ENCODE measurements around the gene RNF183. TPM values are rescaled to one million over a fixed set of nuclear protein-coding genes. Genes with fewer than 3 reads are reported as not detected.

RNF183 gene
- total RNA-seq, 3 donors from 2014 or later = 0.98 to 3.5 TPM; not detected in 1

GRCh38 chr9:113317777-113318176 lies 14.6 kb upstream of the RNF183 start:
- DNase-seq (ENCODE audit: low spot score in 2 of 2) = no peak
- H3K36me3 ChIP-seq = no peaks in the 10 kb centered on the region
- no peak overlapping the region for H3K4me3 ChIP-seq
- H3K4me1 ChIP-seq = no peaks in the 10 kb centered on the region
- H3K27me3 ChIP-seq = no peaks in the 10 kb centered on the region
- no peak for TF ChIP-seq POLR2A (IDR thresholded peaks at IDR 0.05)
- peak in 1 of 3 donors; percentile 17 for TF ChIP-seq CTCF (IDR thresholded peaks at IDR 0.05)
- no peak overlapping the region for H3K27ac ChIP-seq
- no peaks in the 10 kb centered on the region for H3K9me3 ChIP-seq
- intact Hi-C loops (cut with DNase I; ENCODE audit: low total_unique reads) = no loop called here

GRCh38 chr9:113316030-113316429 lies 12.9 kb upstream of the RNF183 start:
- H3K27me3 ChIP-seq = no peaks in the 10 kb centered on the region
- no peaks in the 10 kb centered on the region for H3K9me3 ChIP-seq
- no peaks in the 10 kb centered on the region for H3K4me1 ChIP-seq
- DNase-seq (ENCODE audit: low spot score in 2 of 2) = no peak
- intact Hi-C loops (cut with DNase I; ENCODE audit: low total_unique reads) = no loop called here
- H3K4me3 ChIP-seq = no peak overlapping the region
- H3K27ac ChIP-seq = no peak overlapping the region
- TF ChIP-seq CTCF (IDR thresholded peaks at IDR 0.05) = no peak
- TF ChIP-seq POLR2A (IDR thresholded peaks at IDR 0.05) = no peak
- no peak for TF ChIP-seq POLR2AphosphoS5 (IDR thresholded peaks at IDR 0.05)
- no peaks in the 10 kb centered on the region for H3K36me3 ChIP-seq

GRCh38 chr9:113315231-113315630 lies 12.1 kb upstream of the RNF183 start:
- DNase-seq (ENCODE audit: low spot score in 2 of 2) = no peak
- TF ChIP-seq CTCF (IDR thresholded peaks at IDR 0.05) = no peak
- TF ChIP-seq POLR2A (IDR thresholded peaks at IDR 0.05) = no peak
- TF ChIP-seq POLR2AphosphoS5 (IDR thresholded peaks at IDR 0.05) = no peak
- H3K9me3 ChIP-seq = no peaks in the 10 kb centered on the region
- no peaks in the 10 kb centered on the region for H3K36me3 ChIP-seq
- H3K4me3 ChIP-seq = no peak overlapping the region
- H3K27ac ChIP-seq = no peak overlapping the region
- intact Hi-C loops (cut with DNase I; ENCODE audit: low total_unique reads) = no loop called here
- H3K27me3 ChIP-seq = no peaks in the 10 kb centered on the region
- no peaks in the 10 kb centered on the region for H3K4me1 ChIP-seq

GRCh38 chr9:113313261-113313660 lies 10.1 kb upstream of the RNF183 start:
- Histone ChIP-seq H3K36me3 (no peaks in the 10 kb centered on the region), H3K27ac (no peak overlapping the region), H3K4me3 (no peak overlapping the region), H3K4me1 (peaks cover 0 to 6% of the 10 kb centered on the region in 2 donors), H3K9me3 (no peaks in the 10 kb centered on the region), H3K27me3 (no peaks in the 10 kb centered on the region)
- intact Hi-C loops (cut with DNase I; ENCODE audit: low total_unique reads) = no loop called here
- no peak for DNase-seq (ENCODE audit: low spot score in 2 of 2)
- no peak for TF ChIP-seq CTCF (IDR thresholded peaks at IDR 0.05)
- TF ChIP-seq POLR2AphosphoS5 (IDR thresholded peaks at IDR 0.05) = no peak
- TF ChIP-seq POLR2A (IDR thresholded peaks at IDR 0.05) = no peak

GRCh38 chr9:113311961-113312360 lies 8.8 kb upstream of the RNF183 start:
- Histone ChIP-seq H3K9me3 (no peaks in the 10 kb centered on the region), H3K4me3 (no peak overlapping the region), H3K4me1 (peaks cover 0 to 6% of the 10 kb centered on the region in 2 donors), H3K27ac (no peak overlapping the region), H3K36me3 (no peaks in the 10 kb centered on the region), H3K27me3 (no peaks in the 10 kb centered on the region)
- intact Hi-C loops (cut with DNase I; ENCODE audit: low total_unique reads) = no loop called here
- TF ChIP-seq POLR2A (IDR thresholded peaks at IDR 0.05) (no peak), POLR2AphosphoS5 (IDR thresholded peaks at IDR 0.05) (no peak), CTCF (IDR thresholded peaks at IDR 0.05) (no peak)
- no peak for DNase-seq (ENCODE audit: low spot score in 2 of 2)

All from breast epithelium (tissue), 4 donors.